Chondrocyte (in vitro differentiated cells): ENCODE results near the gene PKDCC. TPM values are rescaled to one million over a fixed set of nuclear protein-coding genes. Genes with fewer than 3 reads are reported as not detected.

Source experiments
- DNase-seq: peaks from one replicate; pipeline ENCODE4 v3.0.0; 2021; ENCODE audit warnings: mixed read lengths, low spot score
- H3K27ac Mint-ChIP-seq: one replicate; pipeline ENCODE4 v1.8.0; 2021; ENCODE audit warnings: mild to moderate bottlenecking, moderate library complexity, mixed read lengths; ENCODE audit not compliant: unreplicated experiment
- H3K27me3 Mint-ChIP-seq: 2 replicates; pipeline ENCODE4 v1.8.0; 2021; ENCODE audit warnings: low read depth, mixed read lengths
- H3K36me3 Mint-ChIP-seq: 2 replicates; pipeline ENCODE4 v1.8.0; 2021; ENCODE audit warnings: low read depth, mixed read lengths
- H3K4me1 Mint-ChIP-seq: 2 replicates; pipeline ENCODE4 v1.8.0; 2021; ENCODE audit warnings: low read depth, mild to moderate bottlenecking, mixed read lengths
- H3K4me3 Mint-ChIP-seq: one replicate; pipeline ENCODE4 v1.8.0; 2021; ENCODE audit warnings: mild to moderate bottlenecking, moderate library complexity, mixed read lengths; ENCODE audit not compliant: unreplicated experiment
- H3K9me3 Mint-ChIP-seq: 2 replicates; pipeline ENCODE4 v1.8.0; 2021; ENCODE audit warnings: low read depth, mixed read lengths
- CTCF ChIP-seq: fragments of 200-600 bp; sonication (generic); IDR thresholded peaks from 2 replicates; pipeline ENCODE4 v1.5.0; 2021; ENCODE audit warnings: antibody characterized with exemption, mild to moderate bottlenecking, moderate library complexity
- total RNA-seq: library from RNA; stranded (reverse); gene quantifications from 3 replicates; pipeline ENCODE4 v1.2.1, GENCODE V29; 2021

The PKDCC gene
- total RNA-seq, 1 donor from 2014 or later: 164 TPM

GRCh38 chr2:42105330-42106256 lies 57.8 kb downstream of the PKDCC start:
- TF ChIP-seq CTCF: no peak
- Mint-ChIP-seq H3K4me1 (peaks cover 20% of the 10 kb centered on the region), H3K27ac (no peak overlapping the region), H3K36me3 (no peaks in the 10 kb centered on the region), H3K9me3 (no peaks in the 10 kb centered on the region), H3K4me3 (no peak overlapping the region), H3K27me3 (no peaks in the 10 kb centered on the region)
- no peak for DNase-seq

GRCh38 chr2:42106257-42106816 lies 58.5 kb downstream of the PKDCC start:
- Mint-ChIP-seq H3K36me3 (no peaks in the 10 kb centered on the region), H3K27ac (no peak overlapping the region)
- TF ChIP-seq CTCF: no peak

GRCh38 chr2:42107249-42108042 lies 59.6 kb downstream of the PKDCC start:
- no peak overlapping the region for H3K27ac Mint-ChIP-seq
- no peak for TF ChIP-seq CTCF
- no peaks in the 10 kb centered on the region for H3K36me3 Mint-ChIP-seq
- no peak for DNase-seq
- H3K27me3 Mint-ChIP-seq: no peaks in the 10 kb centered on the region
- H3K9me3 Mint-ChIP-seq: no peaks in the 10 kb centered on the region
- peaks cover 12% of the 10 kb centered on the region for H3K4me1 Mint-ChIP-seq
- H3K4me3 Mint-ChIP-seq: no peak overlapping the region

More at GRCh38 chr2:42106257-42106816, 58.5 kb downstream of the PKDCC start:
- no peak overlapping the region for H3K4me3 Mint-ChIP-seq
- H3K9me3 Mint-ChIP-seq: no peaks in the 10 kb centered on the region
- H3K4me1 Mint-ChIP-seq: peaks cover 20% of the 10 kb centered on the region
- no peaks in the 10 kb centered on the region for H3K27me3 Mint-ChIP-seq
- no peak for DNase-seq

Other genes with a start within 250 kb of the PKDCC start
- 49.5 to 50.0 TPM (median 49.9 TPM) in 3 replicates for gene EML4, start 121.3 kb downstream of the PKDCC start, total RNA-seq